Upper lobe of left lung (tissue), 6 donors: ENCODE measurements around the gene RALGAPA2. TPM values are rescaled to one million over a fixed set of nuclear protein-coding genes. Genes with fewer than 3 reads are reported as not detected.
A peak's percentile ranks its signal among the peaks of the same experiment; 100 is the strongest.

Source experiments
- ATAC-seq, 2 donors: fragments of 200-7000 bp; cut with Tn5 transposase; one replicate each; pipeline ENCODE4 v1.9.1; 2022; ENCODE audit warnings: mild to moderate bottlenecking in 2 of 2, moderate library complexity in 2 of 2; ENCODE audit not compliant: low FRiP score in 2 of 2
- DNase-seq, 2 donors: peaks; one replicate each; pipeline ENCODE4 v3.0.0-alpha.2; 2019 to 2020
- H3K27ac ChIP-seq, 4 donors: fragments of 200-600 bp; sonication (generic); one replicate each; pipeline ENCODE4 v1.5.1; 2016 to 2019
- H3K27me3 ChIP-seq, 4 donors: fragments of 200-600 bp; sonication (generic); one replicate each; pipeline ENCODE4 v1.5.1; 2017 to 2019
- H3K36me3 ChIP-seq, 4 donors: fragments of 200-600 bp; sonication (generic); one replicate each; pipeline ENCODE4 v1.5.1; 2016 to 2019
- H3K4me1 ChIP-seq, 4 donors: fragments of 200-600 bp; sonication (generic); one replicate each; pipeline ENCODE4 v1.5.1; 2018 to 2019
- H3K4me3 ChIP-seq, 4 donors: fragments of 200-600 bp; sonication (generic); one replicate each; pipeline ENCODE4 v1.5.1; 2017 to 2019; ENCODE audit warnings: mild to moderate bottlenecking in 2 of 4, moderate library complexity in 1 of 4
- H3K9me3 ChIP-seq, 4 donors: fragments of 200-600 bp; sonication (generic); one replicate each; pipeline ENCODE4 v1.5.1; 2018 to 2019
- EP300 ChIP-seq, 4 donors: sonication (generic); formaldehyde crosslinking; IDR thresholded peaks; one replicate each; pipeline ENCODE4 v1.5.1; 2017; ENCODE audit warnings: antibody characterized with exemption in 4 of 4, control low read depth in 2 of 4
- POLR2A ChIP-seq, 4 donors: fragments of 450-650 bp; IDR thresholded peaks; one replicate each; pipeline ENCODE4 v1.5.1; 2016 to 2017; ENCODE audit warnings: antibody characterized with exemption in 4 of 4, mild to moderate bottlenecking in 2 of 4
- POLR2AphosphoS5 ChIP-seq, 2 donors: sonication (generic); formaldehyde crosslinking; IDR thresholded peaks; one replicate each; pipeline ENCODE4 v1.5.1; 2017; ENCODE audit warnings: antibody characterized with exemption in 2 of 2
- WGBS, 2 donors: methylation state at CpG; one replicate each; pipeline ENCODE4 v1.1.5; 2017 to 2018; 5-methylcytosine and 5-hydroxymethylcytosine counted together
- total RNA-seq, 6 donors: library from RNA; depleted of rRNA in 4 of 6; stranded (reverse); fragments of >200 nt in 4 of 6; gene quantifications; one replicate each; pipeline versions ENCODE4 v1.1.0 to v1.2.1, GENCODE V29; 2016 to 2021
- TF ChIP-seq, protein P1 (sequence below), 6 experiments: fragments of 450-650 bp in 4 of 6; fragments of 200-600 bp in 2 of 6; sonication (generic) in 2 of 6; IDR thresholded peaks; one replicate each; pipeline ENCODE4 v1.5.1; 2016 to 2019; ENCODE audit warnings: antibody characterized with exemption in 6 of 6
- donor health status: DM: no; HTN: no; CAD: no; lungs with moderate emphysema.
- donor health status: DM: no; HTN: yes; CAD: no; lungs with severe emphysema.

RALGAPA2 gene
- total RNA-seq, 6 donors from 2014 or later = 50.8 to 95.3 (median 65.3) TPM

DNA sequence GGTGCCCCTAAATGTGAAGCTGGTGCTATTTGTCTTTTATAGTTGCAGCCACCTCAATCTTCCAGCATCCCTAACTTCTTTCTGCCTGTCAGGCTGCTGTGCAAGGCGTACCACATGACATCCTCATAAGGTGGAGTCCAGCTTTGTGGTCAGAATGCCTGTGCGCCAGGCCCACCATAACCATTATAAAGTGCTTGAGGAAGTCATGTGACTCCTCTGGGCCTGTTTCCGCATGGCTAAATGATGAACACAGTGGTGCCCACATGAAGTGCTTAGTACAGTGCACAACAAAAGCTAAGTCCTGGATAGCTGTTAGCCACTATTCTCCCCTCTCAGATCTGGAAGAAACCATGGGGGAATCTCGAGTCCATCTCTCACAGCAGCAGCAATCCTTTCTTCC is 268.9 kb downstream of the RALGAPA2 start:
- no peak for DNase-seq
- ATAC-seq = peak in 1 of 2 donors; percentile 34
- H3K4me1 ChIP-seq = peaks cover 0 to 3% (median 0%) of the 10 kb centered on the region in 4 donors
- H3K4me3 ChIP-seq = no peak overlapping the region
- no peak overlapping the region for H3K27ac ChIP-seq
- H3K36me3 ChIP-seq = peaks cover 0 to 24% (median 6%) of the 10 kb centered on the region in 4 donors
- 85% methylated on average over 4 of the region's 4 CpGs for WGBS, 2 donors
- no peaks in the 10 kb centered on the region for H3K9me3 ChIP-seq
- TF ChIP-seq POLR2A (IDR thresholded peaks at IDR 0.05) (no peak), POLR2AphosphoS5 (IDR thresholded peaks at IDR 0.05) (no peak), EP300 (IDR thresholded peaks at IDR 0.05) (no peak)
- TF ChIP-seq, protein P1, sequence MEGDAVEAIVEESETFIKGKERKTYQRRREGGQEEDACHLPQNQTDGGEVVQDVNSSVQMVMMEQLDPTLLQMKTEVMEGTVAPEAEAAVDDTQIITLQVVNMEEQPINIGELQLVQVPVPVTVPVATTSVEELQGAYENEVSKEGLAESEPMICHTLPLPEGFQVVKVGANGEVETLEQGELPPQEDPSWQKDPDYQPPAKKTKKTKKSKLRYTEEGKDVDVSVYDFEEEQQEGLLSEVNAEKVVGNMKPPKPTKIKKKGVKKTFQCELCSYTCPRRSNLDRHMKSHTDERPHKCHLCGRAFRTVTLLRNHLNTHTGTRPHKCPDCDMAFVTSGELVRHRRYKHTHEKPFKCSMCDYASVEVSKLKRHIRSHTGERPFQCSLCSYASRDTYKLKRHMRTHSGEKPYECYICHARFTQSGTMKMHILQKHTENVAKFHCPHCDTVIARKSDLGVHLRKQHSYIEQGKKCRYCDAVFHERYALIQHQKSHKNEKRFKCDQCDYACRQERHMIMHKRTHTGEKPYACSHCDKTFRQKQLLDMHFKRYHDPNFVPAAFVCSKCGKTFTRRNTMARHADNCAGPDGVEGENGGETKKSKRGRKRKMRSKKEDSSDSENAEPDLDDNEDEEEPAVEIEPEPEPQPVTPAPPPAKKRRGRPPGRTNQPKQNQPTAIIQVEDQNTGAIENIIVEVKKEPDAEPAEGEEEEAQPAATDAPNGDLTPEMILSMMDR (IDR thresholded peaks at IDR 0.05) = no peak
- no peaks in the 10 kb centered on the region for H3K27me3 ChIP-seq

DNA sequence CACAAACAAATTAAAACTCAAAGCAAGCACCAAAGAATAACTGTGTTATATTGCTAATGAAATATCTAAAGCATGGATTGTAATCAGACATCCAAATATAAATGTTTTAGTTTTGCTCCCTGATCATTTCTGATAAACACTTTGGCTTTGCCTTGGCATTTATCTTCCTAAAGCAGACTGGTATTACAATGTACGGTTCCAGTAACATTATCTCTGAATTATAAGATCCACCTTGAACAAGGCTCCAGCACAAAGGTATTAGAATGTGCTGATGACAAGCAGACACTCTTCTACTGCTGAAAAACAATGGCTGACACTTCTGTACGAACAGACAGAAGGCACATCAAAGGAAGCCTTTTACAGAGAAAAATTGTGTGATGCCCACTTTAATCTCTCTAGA is 270.0 kb downstream of the RALGAPA2 start:
- Histone ChIP-seq H3K4me3 (no peak overlapping the region), H3K27ac (no peak overlapping the region), H3K36me3 (peaks cover 0 to 32% (median 9%) of the 10 kb centered on the region in 4 donors), H3K4me1 (peaks cover 0 to 3% (median 0%) of the 10 kb centered on the region in 4 donors), H3K27me3 (no peaks in the 10 kb centered on the region), H3K9me3 (no peaks in the 10 kb centered on the region)
- ATAC-seq (no peak), DNase-seq (no peak)
- 83 to 84% methylated on average over 2 of the region's 2 CpGs for WGBS, 2 donors
- TF ChIP-seq EP300 (IDR thresholded peaks at IDR 0.05) = no peak
- TF ChIP-seq, protein P1 (IDR thresholded peaks at IDR 0.05) = no peak

DNA sequence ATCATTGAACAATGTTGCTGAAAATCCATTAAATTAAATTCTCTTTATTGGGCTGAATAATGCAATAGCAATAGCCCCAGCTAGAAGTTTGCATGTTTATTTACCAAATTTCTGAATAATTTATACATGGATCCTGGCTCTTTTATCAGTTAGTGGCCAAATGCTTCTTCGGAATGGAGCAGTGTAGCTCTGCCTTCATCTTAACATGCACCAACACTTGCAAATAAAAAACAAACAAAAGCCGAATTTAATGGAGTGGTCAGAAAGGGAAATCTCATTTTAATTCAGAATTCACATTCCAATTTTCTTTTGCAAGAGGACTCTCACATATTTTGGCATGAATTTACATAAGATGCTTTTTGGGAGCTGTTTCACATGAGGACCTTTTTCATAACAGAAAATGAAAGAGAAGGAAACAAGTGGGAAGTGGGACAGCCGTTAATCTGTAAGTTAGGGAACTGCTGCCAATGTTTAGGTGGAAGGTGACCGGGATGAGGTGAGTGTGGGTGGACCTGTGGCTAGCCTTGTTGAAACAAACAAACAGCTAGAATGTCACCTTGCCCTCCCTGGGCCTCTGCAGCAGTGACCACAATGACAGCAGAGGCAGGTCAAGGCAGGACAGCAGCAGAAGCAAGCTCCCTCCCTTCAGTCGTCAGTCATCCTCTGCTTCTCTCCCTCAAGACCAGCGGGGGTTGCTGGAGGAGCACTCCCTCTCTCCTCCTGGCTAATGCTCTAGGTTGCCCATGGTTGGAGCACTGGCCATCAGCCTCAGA is 271.4 kb downstream of the RALGAPA2 start:
- Histone ChIP-seq H3K27ac (no peak overlapping the region), H3K4me1 (peaks cover 0 to 3% (median 0%) of the 10 kb centered on the region in 4 donors), H3K9me3 (no peaks in the 10 kb centered on the region), H3K4me3 (no peak overlapping the region), H3K36me3 (peaks cover 0 to 45% (median 11%) of the 10 kb centered on the region in 4 donors), H3K27me3 (no peaks in the 10 kb centered on the region)
- ATAC-seq (no peak), DNase-seq (no peak)
- TF ChIP-seq POLR2A (IDR thresholded peaks at IDR 0.05) = no peak
- TF ChIP-seq, protein P1 (IDR thresholded peaks at IDR 0.05) = no peak
- TF ChIP-seq EP300 (IDR thresholded peaks at IDR 0.05) = no peak
- no peak for TF ChIP-seq POLR2AphosphoS5 (IDR thresholded peaks at IDR 0.05)
- WGBS, 2 donors = 52 to 54% methylated on average over 6 of the region's 6 CpGs

DNA sequence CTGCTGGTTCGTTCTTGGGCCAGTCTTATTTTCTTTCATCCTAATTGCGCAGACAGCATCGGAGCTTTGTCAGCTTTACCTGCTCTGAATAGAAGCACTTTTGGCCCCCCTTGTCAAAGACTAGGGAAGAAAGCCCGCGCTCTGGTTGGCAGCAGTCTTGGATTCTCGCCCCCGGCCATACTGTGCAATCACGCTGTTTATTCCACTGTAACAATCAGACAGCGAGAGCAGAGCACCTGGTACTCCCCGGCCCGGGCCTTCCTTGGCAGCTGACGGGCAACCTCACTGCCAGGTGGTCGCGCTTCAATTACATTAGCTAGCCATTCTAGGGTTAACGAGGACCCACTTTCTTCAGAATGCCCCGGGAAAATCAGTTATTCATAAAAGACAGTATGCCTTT is 272.0 kb downstream of the RALGAPA2 start:
- Histone ChIP-seq H3K4me1 (peaks cover 0 to 3% (median 0%) of the 10 kb centered on the region in 4 donors), H3K27ac (no peak overlapping the region), H3K9me3 (no peaks in the 10 kb centered on the region), H3K4me3 (no peak overlapping the region), H3K36me3 (peaks cover 0 to 49% (median 11%) of the 10 kb centered on the region in 4 donors), H3K27me3 (no peaks in the 10 kb centered on the region)
- DNase-seq = peak in 1 of 2 donors; percentile 27
- TF ChIP-seq POLR2A (IDR thresholded peaks at IDR 0.05) (no peak), POLR2AphosphoS5 (IDR thresholded peaks at IDR 0.05) (no peak), EP300 (IDR thresholded peaks at IDR 0.05) (no peak)
- TF ChIP-seq, protein P1 (IDR thresholded peaks at IDR 0.05) = no peak
- WGBS, 2 donors = 90 to 97% methylated on average over 16 of the region's 16 CpGs
- no peak for ATAC-seq
